Sigmoid colon (tissue), 7 donors: ENCODE data around the gene SLC15A3. TPM values are rescaled to one million over a fixed set of nuclear protein-coding genes. Genes with fewer than 3 reads are reported as not detected.

Source experiments
- DNase-seq: peaks from one replicate; pipeline ENCODE4 v3.0.0-alpha.2; 2019
- H3K27ac ChIP-seq, 4 donors: fragments of 200-600 bp; sonication (generic); one replicate each; pipeline ENCODE4 v1.5.1; 2016 to 2019; ENCODE audit warnings: mild to moderate bottlenecking in 1 of 4
- H3K27me3 ChIP-seq, 3 donors: fragments of 200-600 bp; sonication (generic); one replicate each; pipeline ENCODE4 v1.5.1; 2019; ENCODE audit warnings: mild to moderate bottlenecking in 1 of 3
- H3K36me3 ChIP-seq, 4 donors: fragments of 200-600 bp; sonication (generic); one replicate each; pipeline ENCODE4 v1.5.1; 2016 to 2019
- H3K4me1 ChIP-seq, 4 donors: fragments of 200-600 bp; sonication (generic); one replicate each; pipeline ENCODE4 v1.5.1; 2017 to 2019
- H3K4me3 ChIP-seq, 4 donors: fragments of 200-600 bp; sonication (generic); one replicate each; pipeline ENCODE4 v1.5.1; 2017 to 2019; ENCODE audit warnings: mild to moderate bottlenecking in 2 of 4, moderate library complexity in 1 of 4
- H3K9me3 ChIP-seq, 4 donors: fragments of 200-600 bp in 3 of 4; sonication (generic) in 3 of 4; one replicate each; pipeline versions ENCODE4 v1.5.1 to v1.6.1; 2013 to 2019
- CTCF ChIP-seq, 4 experiments: fragments of 450-650 bp in 3 of 4; fragments of 200-600 bp in 1 of 4; IDR thresholded peaks; one replicate each; pipeline ENCODE4 v1.5.1; 2016 to 2019; ENCODE audit warnings: antibody characterized with exemption in 4 of 4, mild to moderate bottlenecking in 3 of 4, moderate library complexity in 2 of 4
- EP300 ChIP-seq, 4 donors: sonication (generic); formaldehyde crosslinking; IDR thresholded peaks; one replicate each; pipeline ENCODE4 v1.6.1; 2017; ENCODE audit warnings: antibody characterized with exemption in 4 of 4
- POLR2A ChIP-seq, 2 donors: fragments of 450-650 bp; IDR thresholded peaks; one replicate each; pipeline ENCODE4 v1.6.1; 2016; ENCODE audit warnings: antibody characterized with exemption in 2 of 2, mild to moderate bottlenecking in 2 of 2, moderate library complexity in 2 of 2
- POLR2AphosphoS5 ChIP-seq, 4 donors: sonication (generic); formaldehyde crosslinking; IDR thresholded peaks; one replicate each; pipeline ENCODE4 v1.6.1; 2017; ENCODE audit warnings: antibody characterized with exemption in 4 of 4
- WGBS, 2 donors: extraction: QIAGEN DNeasy Blood & Tissue Kit; methylation state at CpG; one replicate each; pipeline ENCODE4 v1.1.7; 2013; 5-methylcytosine and 5-hydroxymethylcytosine counted together
- intact Hi-C: fragments of 100-400 bp; cut with DNase I; formaldehyde crosslinking; loops from one replicate; pipeline ENCODE4 v1.15.1; 2023
- polyA plus RNA-seq, 3 donors: library from polyadenylated mRNA; stranded (reverse); fragments of 200-250 nt; gene quantifications; one replicate each; pipeline ENCODE4 v1.2.3, GENCODE V29; 2013
- total RNA-seq, 4 donors: library from RNA; depleted of rRNA; stranded (reverse); fragments of >200 nt; gene quantifications; one replicate each; pipeline ENCODE4 v1.1.0, GENCODE V29; 2016
- donor health status: healthy with polysubstance abuse.
- donor health status: Bipolar disorder and iron deficiency.
- donor health status: healthy.

The SLC15A3 gene
- total and polyA plus RNA-seq, 7 donors, result 12.8 to 43.9 (median 21.3) TPM

- Histone ChIP-seq H3K36me3 (peaks cover 0 to 2% (median 0%) of the 10 kb centered on the region in 4 donors), H3K27ac (peak overlapping the region; percentile 79 to 87 (median 82)), H3K4me1 (peaks cover 0 to 31% (median 25%) of the 10 kb centered on the region in 4 donors), H3K27me3 (no peaks in the 10 kb centered on the region), H3K9me3 (no peaks in the 10 kb centered on the region), H3K4me3 (peak overlapping the region; percentile 39 to 59 (median 54))
- intact Hi-C loops, result loop anchor here (2.0 kb wide), 1 partner anchor 37 kb away; the partner anchor contains the start of gene TMEM109
- no peak for TF ChIP-seq POLR2A (IDR thresholded peaks at IDR 0.05)
- no peak for DNase-seq
- WGBS, 2 donors, result 14 to 34% methylated on average over 8 of the region's 8 CpGs
Measured at GRCh38 chr11:60951606-60951903, 421 bp downstream of the SLC15A3 start.

- TF ChIP-seq POLR2AphosphoS5 (IDR thresholded peaks at IDR 0.05) (no peak), CTCF (IDR thresholded peaks at IDR 0.05) (no peak), EP300 (IDR thresholded peaks at IDR 0.05) (no peak), POLR2A (IDR thresholded peaks at IDR 0.05) (no peak)
- Histone ChIP-seq H3K9me3 (no peaks in the 10 kb centered on the region), H3K27ac (peak overlapping the region; percentile 79 to 87 (median 82)), H3K36me3 (peaks cover 0 to 7% (median 0%) of the 10 kb centered on the region in 4 donors), H3K27me3 (no peaks in the 10 kb centered on the region), H3K4me1 (peaks cover 0 to 31% (median 25%) of the 10 kb centered on the region in 4 donors), H3K4me3 (peak overlapping the region; percentile 39 to 59 (median 54))
- 11 to 30% methylated on average over 86 of the region's 86 CpGs for WGBS, 2 donors
- DNase-seq, result no peak
- intact Hi-C loops, result loop anchor here (2.0 kb wide), 1 partner anchor 36 kb away; the partner anchor contains the start of gene TMEM109
Measured at GRCh38 chr11:60950933-60951605, 907 bp downstream of the SLC15A3 start.

- Histone ChIP-seq H3K4me3 (peak overlapping the region in 3 of 4 donors; percentile 51 to 59 (median 57)), H3K27me3 (no peaks in the 10 kb centered on the region), H3K36me3 (peaks cover 0 to 17% (median 0%) of the 10 kb centered on the region in 4 donors), H3K9me3 (no peaks in the 10 kb centered on the region), H3K4me1 (peaks cover 0 to 31% (median 25%) of the 10 kb centered on the region in 4 donors), H3K27ac (peak overlapping the region; percentile 5 to 87 (median 81))
- TF ChIP-seq POLR2A (IDR thresholded peaks at IDR 0.05), result no peak
- no peak for TF ChIP-seq EP300 (IDR thresholded peaks at IDR 0.05)
- no peak for TF ChIP-seq POLR2AphosphoS5 (IDR thresholded peaks at IDR 0.05)
- no peak for TF ChIP-seq CTCF (IDR thresholded peaks at IDR 0.05)
- 84 to 87% methylated on average over 6 of the region's 6 CpGs for WGBS, 2 donors
- intact Hi-C loops, result loop anchor here (2.0 kb wide), 1 partner anchor 35 kb away; the partner anchor contains the start of gene TMEM109
- peak; percentile 68 for DNase-seq
Measured at GRCh38 chr11:60950024-60950423, 2.0 kb downstream of the SLC15A3 start.

GRCh38 chr11:60948250-60948649 is 3.7 kb downstream of the SLC15A3 start:
- intact Hi-C loops, result no loop called here
- H3K27me3 ChIP-seq, result no peaks in the 10 kb centered on the region
- no peaks in the 10 kb centered on the region for H3K9me3 ChIP-seq
- peaks cover 0 to 31% (median 25%) of the 10 kb centered on the region in 4 donors for H3K4me1 ChIP-seq
- H3K27ac ChIP-seq, result peak overlapping the region; percentile 15 to 54 (median 49)
- peak overlapping the region in 2 of 4 donors; percentile 5 to 9 for H3K4me3 ChIP-seq
- no peak for TF ChIP-seq EP300 (IDR thresholded peaks at IDR 0.05)
- TF ChIP-seq CTCF (IDR thresholded peaks at IDR 0.05), result no peak
- TF ChIP-seq POLR2A (IDR thresholded peaks at IDR 0.05), result no peak
- no peak for TF ChIP-seq POLR2AphosphoS5 (IDR thresholded peaks at IDR 0.05)
- peak; percentile 63 for DNase-seq
- 87 to 93% methylated on average over 5 of the region's 5 CpGs for WGBS, 2 donors
- H3K36me3 ChIP-seq, result peaks cover 0 to 33% (median 5%) of the 10 kb centered on the region in 4 donors

GRCh38 chr11:60947700-60948099 is 4.3 kb downstream of the SLC15A3 start:
- H3K4me1 ChIP-seq, result peaks cover 0 to 27% (median 23%) of the 10 kb centered on the region in 4 donors
- TF ChIP-seq POLR2A (IDR thresholded peaks at IDR 0.05) (no peak), POLR2AphosphoS5 (IDR thresholded peaks at IDR 0.05) (no peak), CTCF (IDR thresholded peaks at IDR 0.05) (no peak), EP300 (IDR thresholded peaks at IDR 0.05) (no peak)
- no peaks in the 10 kb centered on the region for H3K27me3 ChIP-seq
- peaks cover 0 to 37% (median 6%) of the 10 kb centered on the region in 4 donors for H3K36me3 ChIP-seq
- H3K9me3 ChIP-seq, result no peaks in the 10 kb centered on the region
- 48 to 59% methylated on average over 2 of the region's 2 CpGs for WGBS, 2 donors
- H3K27ac ChIP-seq, result peak overlapping the region in 1 of 4 donors; percentile 17
- no peak overlapping the region for H3K4me3 ChIP-seq
- intact Hi-C loops, result no loop called here
- no peak for DNase-seq
